ENCODE data around the gene RNF220. TPM values are rescaled to one million over a fixed set of nuclear protein-coding genes. Genes with fewer than 3 reads are reported as not detected.

Gene RNF220
- total and polyA plus RNA-seq, 7 donors: 49.5 to 122 (median 82.8) TPM

DNA sequence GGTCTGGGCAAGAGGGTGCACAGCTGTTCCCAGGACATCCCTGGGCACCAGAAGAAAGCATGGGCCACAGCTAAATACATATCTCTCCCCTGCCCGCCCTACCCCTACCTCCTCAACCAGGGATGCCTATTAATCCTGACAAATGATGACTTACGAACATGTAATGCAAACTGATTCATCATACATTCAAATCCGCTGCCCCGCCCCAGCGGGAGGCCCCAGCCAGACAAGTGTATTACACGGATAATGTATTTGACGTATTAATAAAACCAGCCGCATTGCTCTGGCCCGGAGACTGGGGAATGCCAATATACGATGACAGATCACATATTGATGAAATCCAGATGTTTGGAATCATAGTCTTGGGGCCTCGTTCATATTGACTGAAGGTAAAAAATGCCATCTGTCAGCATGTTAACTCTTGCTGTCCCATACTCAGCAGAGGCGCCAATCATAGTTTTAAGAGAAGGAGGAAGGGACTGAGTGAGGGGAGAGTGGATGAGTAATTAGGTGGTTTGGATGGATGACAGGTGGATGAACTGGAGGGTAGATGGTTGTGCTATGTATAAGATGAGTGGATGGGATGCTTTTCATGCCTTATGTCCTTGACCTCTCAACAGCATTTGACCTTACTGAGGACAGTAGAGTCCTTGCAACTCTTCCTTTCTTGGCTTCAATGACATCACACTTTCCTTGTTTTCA, 201.0 kb downstream of the RNF220 start:
- Histone ChIP-seq H3K4me1 (peaks cover 0 to 5% (median 0%) of the 10 kb centered on the region in 4 donors), H3K4me3 (no peak overlapping the region), H3K36me3 (no peaks in the 10 kb centered on the region), H3K27me3 (peaks cover 0 to 21% (median 0%) of the 10 kb centered on the region in 3 donors), H3K27ac (no peak overlapping the region), H3K9me3 (no peaks in the 10 kb centered on the region)
- WGBS, 2 donors: 87 to 90% methylated on average over 12 of the region's 12 CpGs
- no peak for TF ChIP-seq POLR2A (IDR thresholded peaks at IDR 0.05)
- no peak for TF ChIP-seq POLR2AphosphoS5 (IDR thresholded peaks at IDR 0.05)
- no peak for TF ChIP-seq EP300 (IDR thresholded peaks at IDR 0.05)
- intact Hi-C loops (cut with DNase I): no loop called here
- no peak for DNase-seq

DNA sequence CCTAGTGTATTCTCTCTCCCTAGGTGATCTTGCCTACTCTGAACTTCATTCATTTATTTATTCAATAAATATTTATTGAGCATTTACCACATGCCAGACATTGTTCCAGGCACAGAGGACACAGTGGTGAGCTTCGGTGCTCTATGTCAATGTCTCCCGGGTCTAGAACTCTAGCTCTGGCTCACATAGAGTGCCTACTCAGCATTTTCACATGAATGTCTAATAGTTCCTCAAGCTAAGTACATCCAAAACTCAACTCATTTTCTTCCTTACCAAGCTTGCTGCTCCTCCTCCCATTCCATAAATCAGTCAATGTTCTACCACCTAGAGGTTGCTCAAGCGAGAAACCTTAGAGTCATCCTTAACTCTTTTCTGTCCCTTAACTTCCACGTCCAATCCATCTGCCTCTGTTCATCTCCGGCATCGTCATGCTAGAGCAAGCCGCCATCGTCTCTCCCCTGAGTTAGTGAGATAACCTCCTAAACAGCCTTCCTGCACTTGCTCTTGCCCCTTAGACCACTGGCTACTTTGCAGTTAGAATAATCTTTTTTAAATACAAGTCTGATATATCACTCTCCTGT, 201.7 kb downstream of the RNF220 start:
- no peak for DNase-seq
- peaks cover 0 to 5% (median 0%) of the 10 kb centered on the region in 4 donors for H3K4me1 ChIP-seq
- intact Hi-C loops (cut with DNase I): no loop called here
- TF ChIP-seq EP300 (IDR thresholded peaks at IDR 0.05) (no peak), POLR2A (IDR thresholded peaks at IDR 0.05) (no peak)
- 86 to 90% methylated on average over 8 of the region's 8 CpGs for WGBS, 2 donors
- H3K27ac ChIP-seq: no peak overlapping the region
- no peaks in the 10 kb centered on the region for H3K9me3 ChIP-seq
- peaks cover 0 to 14% (median 0%) of the 10 kb centered on the region in 3 donors for H3K27me3 ChIP-seq
- no peak overlapping the region for H3K4me3 ChIP-seq
- H3K36me3 ChIP-seq: no peaks in the 10 kb centered on the region

DNA sequence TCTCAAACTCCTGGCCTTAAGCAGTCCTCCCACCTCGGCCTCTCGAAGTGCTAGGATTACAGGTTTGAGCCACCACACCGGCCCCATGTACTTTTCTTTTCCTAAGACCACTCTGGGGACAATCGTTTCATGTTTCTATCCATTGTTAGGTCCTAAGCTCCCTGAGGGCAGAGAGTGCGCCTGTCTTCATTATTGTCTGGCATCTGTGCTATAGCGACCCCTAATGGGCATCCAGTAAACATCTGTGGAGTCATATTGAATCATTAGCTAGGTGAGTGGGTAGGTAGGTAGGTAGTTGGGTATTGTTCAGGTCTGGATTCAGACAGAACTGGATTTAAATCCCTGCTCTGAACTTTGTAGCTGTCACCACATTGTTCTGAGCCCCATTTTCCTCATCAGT, 203.1 kb downstream of the RNF220 start:
- Histone ChIP-seq H3K9me3 (no peaks in the 10 kb centered on the region), H3K4me3 (no peak overlapping the region), H3K36me3 (no peaks in the 10 kb centered on the region), H3K4me1 (peaks cover 0 to 5% (median 0%) of the 10 kb centered on the region in 4 donors), H3K27me3 (peaks cover 0 to 3% (median 0%) of the 10 kb centered on the region in 3 donors), H3K27ac (no peak overlapping the region)
- no peak for TF ChIP-seq POLR2AphosphoS5 (IDR thresholded peaks at IDR 0.05)
- TF ChIP-seq POLR2A (IDR thresholded peaks at IDR 0.05): no peak
- TF ChIP-seq EP300 (IDR thresholded peaks at IDR 0.05): no peak
- TF ChIP-seq, protein P1, sequence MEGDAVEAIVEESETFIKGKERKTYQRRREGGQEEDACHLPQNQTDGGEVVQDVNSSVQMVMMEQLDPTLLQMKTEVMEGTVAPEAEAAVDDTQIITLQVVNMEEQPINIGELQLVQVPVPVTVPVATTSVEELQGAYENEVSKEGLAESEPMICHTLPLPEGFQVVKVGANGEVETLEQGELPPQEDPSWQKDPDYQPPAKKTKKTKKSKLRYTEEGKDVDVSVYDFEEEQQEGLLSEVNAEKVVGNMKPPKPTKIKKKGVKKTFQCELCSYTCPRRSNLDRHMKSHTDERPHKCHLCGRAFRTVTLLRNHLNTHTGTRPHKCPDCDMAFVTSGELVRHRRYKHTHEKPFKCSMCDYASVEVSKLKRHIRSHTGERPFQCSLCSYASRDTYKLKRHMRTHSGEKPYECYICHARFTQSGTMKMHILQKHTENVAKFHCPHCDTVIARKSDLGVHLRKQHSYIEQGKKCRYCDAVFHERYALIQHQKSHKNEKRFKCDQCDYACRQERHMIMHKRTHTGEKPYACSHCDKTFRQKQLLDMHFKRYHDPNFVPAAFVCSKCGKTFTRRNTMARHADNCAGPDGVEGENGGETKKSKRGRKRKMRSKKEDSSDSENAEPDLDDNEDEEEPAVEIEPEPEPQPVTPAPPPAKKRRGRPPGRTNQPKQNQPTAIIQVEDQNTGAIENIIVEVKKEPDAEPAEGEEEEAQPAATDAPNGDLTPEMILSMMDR (IDR thresholded peaks at IDR 0.05): no peak
- DNase-seq: no peak
- intact Hi-C loops (cut with DNase I): no loop called here
- 85 to 91% methylated on average over 6 of the region's 6 CpGs for WGBS, 2 donors

DNA sequence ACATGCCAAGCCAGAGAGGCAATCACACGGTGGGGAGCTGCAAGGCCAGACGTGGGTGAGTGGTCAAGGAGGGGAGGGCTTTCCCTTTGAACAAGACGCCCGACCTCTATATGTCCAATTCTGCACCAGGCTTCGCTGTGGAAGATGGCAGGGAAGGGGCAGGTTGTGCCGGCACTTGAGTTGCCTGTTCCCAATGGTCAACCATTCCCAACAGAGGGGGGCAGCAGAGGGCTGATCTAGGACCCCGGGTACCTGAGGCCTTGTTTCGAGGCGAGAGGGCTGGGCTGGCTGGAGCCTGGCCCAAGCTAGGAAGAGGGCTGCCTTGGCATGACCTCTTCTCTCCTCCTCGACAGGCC, 204.3 kb downstream of the RNF220 start:
- Histone ChIP-seq H3K27me3 (no peaks in the 10 kb centered on the region), H3K4me3 (no peak overlapping the region), H3K9me3 (no peaks in the 10 kb centered on the region), H3K4me1 (peaks cover 0 to 5% (median 0%) of the 10 kb centered on the region in 4 donors), H3K27ac (no peak overlapping the region), H3K36me3 (no peaks in the 10 kb centered on the region)
- DNase-seq: peak; percentile 84
- 71 to 77% methylated on average over 10 of the region's 10 CpGs for WGBS, 2 donors
- intact Hi-C loops (cut with DNase I): loop anchor here (1.0 kb wide), 1 partner anchor 44 kb away; no protein-coding TSS in a partner anchor
- TF ChIP-seq EP300 (IDR thresholded peaks at IDR 0.05) (no peak), POLR2A (IDR thresholded peaks at IDR 0.05) (no peak), POLR2AphosphoS5 (IDR thresholded peaks at IDR 0.05) (no peak)
- TF ChIP-seq, protein P1 (IDR thresholded peaks at IDR 0.05): peak; percentile 36 to 81 (median 66)

DNA sequence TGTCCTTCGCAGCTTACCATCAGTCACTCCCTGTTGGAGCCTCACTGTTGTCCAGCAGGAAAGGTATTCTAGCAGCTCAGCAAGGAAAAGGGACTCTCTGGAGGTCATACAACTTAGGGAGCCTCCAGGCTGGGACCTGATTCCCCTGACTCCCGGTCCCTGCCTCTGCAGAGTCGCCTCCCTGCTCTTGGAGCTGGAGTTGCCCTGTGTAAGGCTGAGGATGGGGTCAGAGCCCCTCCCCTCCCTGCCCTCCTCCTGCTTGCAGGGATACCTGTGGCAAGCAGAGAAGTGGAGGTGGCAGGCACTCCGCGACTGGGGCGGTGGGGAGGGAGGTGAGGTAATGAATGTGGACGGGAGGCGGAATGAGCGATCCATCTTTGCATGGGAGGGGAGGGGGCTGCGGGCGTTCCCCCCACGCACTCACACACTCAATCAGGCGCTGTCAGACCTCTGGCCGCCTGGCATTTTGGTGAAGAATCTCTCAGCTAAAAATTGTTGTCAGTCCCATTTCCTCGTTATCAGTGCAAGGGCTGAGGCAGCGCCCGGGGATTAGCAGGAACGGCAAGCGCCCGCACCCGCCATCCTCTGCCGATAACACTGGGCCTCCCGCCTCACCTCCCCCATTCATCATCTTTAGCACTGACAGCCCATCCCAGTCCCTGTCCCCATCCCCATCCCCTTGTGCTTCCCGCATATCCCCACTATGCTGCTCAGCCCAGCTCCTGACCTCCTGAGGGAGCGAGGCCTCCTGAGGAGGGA, 204.9 kb downstream of the RNF220 start:
- Histone ChIP-seq H3K27me3 (no peaks in the 10 kb centered on the region), H3K9me3 (no peaks in the 10 kb centered on the region), H3K27ac (no peak overlapping the region), H3K4me1 (peaks cover 0 to 5% (median 0%) of the 10 kb centered on the region in 4 donors), H3K36me3 (no peaks in the 10 kb centered on the region), H3K4me3 (no peak overlapping the region)
- TF ChIP-seq EP300 (IDR thresholded peaks at IDR 0.05) (no peak), POLR2A (IDR thresholded peaks at IDR 0.05) (no peak), POLR2AphosphoS5 (IDR thresholded peaks at IDR 0.05) (no peak)
- TF ChIP-seq, protein P1 (IDR thresholded peaks at IDR 0.05): no peak
- WGBS, 2 donors: 86 to 90% methylated on average over 25 of the region's 25 CpGs
- intact Hi-C loops (cut with DNase I): loop anchor here (1.0 kb wide), 1 partner anchor 43 kb away; no protein-coding TSS in a partner anchor
- no peak for DNase-seq
